H9 (cell line): ENCODE data around the gene PRDM5. TPM values are rescaled to one million over a fixed set of nuclear protein-coding genes. Genes with fewer than 3 reads are reported as not detected.

Source experiments
- DNase-seq: peaks from one replicate; pipeline ENCODE4 v3.0.0-alpha.2; 2017
- H2AFZ ChIP-seq: one replicate; pipeline ENCODE4 v1.6.1; 2013; ENCODE audit warnings: mild to moderate bottlenecking, low read length, control low read depth, moderate library complexity
- H2AK5ac ChIP-seq: 2 replicates; pipeline ENCODE4 v1.6.1; 2013; ENCODE audit warnings: low read length, control low read depth, mixed read lengths; ENCODE audit not compliant: insufficient read length
- H2BK120ac ChIP-seq: one replicate; pipeline ENCODE4 v1.6.1; 2013; ENCODE audit warnings: low read depth, mild to moderate bottlenecking, low read length, control low read depth, inconsistent platforms; ENCODE audit not compliant: poor library complexity, severe bottlenecking
- H2BK12ac ChIP-seq: 2 replicates; pipeline ENCODE4 v1.6.1; 2013; ENCODE audit warnings: low read length, control low read depth, mixed read lengths, low read depth; ENCODE audit not compliant: insufficient read length
- H2BK15ac ChIP-seq: 2 replicates; pipeline ENCODE4 v1.6.1; 2013; ENCODE audit warnings: low read depth, low read length, control low read depth
- H2BK20ac ChIP-seq: one replicate; pipeline ENCODE4 v1.6.1; 2013; ENCODE audit warnings: low read depth, mild to moderate bottlenecking, low read length, control low read depth, inconsistent platforms; ENCODE audit not compliant: poor library complexity, severe bottlenecking
- H2BK5ac ChIP-seq: 2 replicates; pipeline ENCODE4 v1.6.1; 2013; ENCODE audit warnings: low read length, control low read depth, mixed read lengths; ENCODE audit not compliant: insufficient read length
- H3K14ac ChIP-seq: 2 replicates; pipeline ENCODE4 v1.6.1; 2013; ENCODE audit warnings: low read length, control low read depth; ENCODE audit not compliant: insufficient read depth
- H3K18ac ChIP-seq: 2 replicates; pipeline ENCODE4 v1.6.1; 2013; ENCODE audit warnings: low read depth, mild to moderate bottlenecking, mixed read lengths, low read length, control low read depth; ENCODE audit not compliant: insufficient read length
- H3K23ac ChIP-seq: 2 replicates; pipeline ENCODE4 v1.6.1; 2013; ENCODE audit warnings: low read length, control low read depth, mixed read lengths, low read depth; ENCODE audit not compliant: insufficient read length
- H3K23me2 ChIP-seq: 2 replicates; pipeline ENCODE4 v1.6.1; 2013; ENCODE audit warnings: low read depth, mild to moderate bottlenecking, mixed read lengths, low read length, control low read depth; ENCODE audit not compliant: insufficient read length, poor library complexity, severe bottlenecking
- H3K27ac ChIP-seq: 2 replicates; pipeline ENCODE4 v1.5.1; 2013; ENCODE audit warnings: low read length, control low read depth, mixed read lengths, low read depth; ENCODE audit not compliant: insufficient read length
- H3K27me3 ChIP-seq: 2 replicates; pipeline ENCODE4 v1.6.1; 2013; ENCODE audit warnings: low read length, control low read depth, inconsistent platforms; ENCODE audit not compliant: insufficient read depth
- H3K4ac ChIP-seq: 2 replicates; pipeline ENCODE4 v1.6.1; 2013; ENCODE audit warnings: low read depth, mild to moderate bottlenecking, control low read depth, inconsistent platforms, low read length, moderate library complexity
- H3K4me1 ChIP-seq: 2 replicates; pipeline ENCODE4 v1.6.1; 2013; ENCODE audit warnings: low read length, control low read depth, inconsistent platforms; ENCODE audit not compliant: insufficient read depth
- H3K4me2 ChIP-seq: 2 replicates; pipeline ENCODE4 v1.6.1; 2013; ENCODE audit warnings: low read length, control low read depth, mixed read lengths; ENCODE audit not compliant: insufficient read length, insufficient read depth
- H3K56ac ChIP-seq: 2 replicates; pipeline ENCODE4 v1.6.1; 2013; ENCODE audit warnings: low read depth, mild to moderate bottlenecking, mixed read lengths, low read length, control low read depth; ENCODE audit not compliant: insufficient read length
- H3K79me1 ChIP-seq: 2 replicates; pipeline ENCODE4 v1.6.1; 2013; ENCODE audit warnings: low read depth, mild to moderate bottlenecking, moderate library complexity, low read length, control low read depth, inconsistent platforms; ENCODE audit not compliant: insufficient read depth, poor library complexity, severe bottlenecking
- H3K79me2 ChIP-seq: 2 replicates; pipeline ENCODE4 v1.6.1; 2013; ENCODE audit warnings: low read length, control low read depth, inconsistent platforms; ENCODE audit not compliant: insufficient read depth
- H3K9ac ChIP-seq: 2 replicates; pipeline ENCODE4 v1.6.1; 2013; ENCODE audit warnings: low read length, control low read depth, mixed read lengths; ENCODE audit not compliant: insufficient read length; ENCODE audit errors: extremely low read depth
- H3K9me3 ChIP-seq: one replicate; pipeline ENCODE4 v1.6.1; 2013; ENCODE audit warnings: low read depth, low read length, inconsistent platforms; ENCODE audit not compliant: control insufficient read depth
- H3T11ph ChIP-seq: one replicate; pipeline ENCODE4 v1.6.1; 2013; ENCODE audit warnings: mild to moderate bottlenecking, low read length, control low read depth, inconsistent platforms
- H4K20me1 ChIP-seq: one replicate; pipeline ENCODE4 v1.6.1; 2013; ENCODE audit not compliant: control insufficient read depth, insufficient read length, insufficient read depth
- H4K5ac ChIP-seq: 2 replicates; pipeline ENCODE4 v1.6.1; 2013; ENCODE audit warnings: low read depth, mild to moderate bottlenecking, mixed read lengths, low read length, control low read depth; ENCODE audit not compliant: insufficient read length
- H4K8ac ChIP-seq: replicated peaks from 2 replicates; pipeline ENCODE4 v1.6.1; 2013; ENCODE audit warnings: low read length, control low read depth, mixed read lengths, low read depth; ENCODE audit not compliant: insufficient read length
- H4K91ac ChIP-seq: 2 replicates; pipeline ENCODE4 v1.6.1; 2013; ENCODE audit warnings: low read depth, mild to moderate bottlenecking, moderate library complexity, mixed read lengths, low read length, control low read depth; ENCODE audit not compliant: insufficient read length
- H3K27ac Mint-ChIP-seq, 3 experiments: 2 replicates in 2 of 3; 3 replicates in 1 of 3; pipeline ENCODE4 v1.8.0; 2020 to 2021; ENCODE audit warnings: mixed read lengths in 3 of 3, mild to moderate bottlenecking in 1 of 3, moderate library complexity in 1 of 3
- H3K27me3 Mint-ChIP-seq: 2 replicates; pipeline ENCODE4 v1.8.0; 2021; ENCODE audit warnings: low read depth, mild to moderate bottlenecking, moderate library complexity, mixed read lengths
- H3K36me3 Mint-ChIP-seq, 3 experiments: 2 replicates in 2 of 3; 3 replicates in 1 of 3; pipeline ENCODE4 v1.8.0; 2020 to 2021; ENCODE audit warnings: low read depth in 3 of 3, mixed read lengths in 3 of 3; ENCODE audit not compliant: insufficient read depth in 1 of 3
- H3K4me1 Mint-ChIP-seq, 2 experiments: 2 replicates each; pipeline ENCODE4 v1.8.0; 2020; ENCODE audit warnings: mixed read lengths in 2 of 2
- H3K4me3 Mint-ChIP-seq, 2 experiments: 2 replicates in 1 of 2; 3 replicates in 1 of 2; pipeline ENCODE4 v1.8.0; 2020 to 2021; ENCODE audit warnings: mild to moderate bottlenecking in 2 of 2, mixed read lengths in 2 of 2, moderate library complexity in 1 of 2
- H3K9me3 Mint-ChIP-seq, 2 experiments: 2 replicates in 1 of 2; 3 replicates in 1 of 2; pipeline ENCODE4 v1.8.0; 2020; ENCODE audit warnings: mild to moderate bottlenecking in 2 of 2, mixed read lengths in 2 of 2, moderate library complexity in 1 of 2
- WGBS: extraction: QIAGEN DNeasy Blood & Tissue Kit; methylation state at CpG from one replicate; pipeline ENCODE4 v1.1.7; 2013; ENCODE audit warnings: missing lambda C conversion rate, low lambda C conversion rate, mixed read lengths; ENCODE audit not compliant: insufficient read length; ENCODE audit errors: extremely low coverage; 5-methylcytosine and 5-hydroxymethylcytosine counted together
- total RNA-seq: library from RNA; stranded (reverse); gene quantifications from 2 replicates; pipeline ENCODE4 v1.2.1, GENCODE V29; 2021
- TF ChIP-seq, protein P1 (sequence below): fragments of 200-600 bp; sonication (generic); conservative IDR thresholded peaks from 3 replicates; pipeline ENCODE4 v1.8.0; 2021; ENCODE audit warnings: antibody characterized with exemption, mild to moderate bottlenecking

The PRDM5 gene
- total RNA-seq, 1 experiment from 2014 or later, result 21.7 TPM

DNA sequence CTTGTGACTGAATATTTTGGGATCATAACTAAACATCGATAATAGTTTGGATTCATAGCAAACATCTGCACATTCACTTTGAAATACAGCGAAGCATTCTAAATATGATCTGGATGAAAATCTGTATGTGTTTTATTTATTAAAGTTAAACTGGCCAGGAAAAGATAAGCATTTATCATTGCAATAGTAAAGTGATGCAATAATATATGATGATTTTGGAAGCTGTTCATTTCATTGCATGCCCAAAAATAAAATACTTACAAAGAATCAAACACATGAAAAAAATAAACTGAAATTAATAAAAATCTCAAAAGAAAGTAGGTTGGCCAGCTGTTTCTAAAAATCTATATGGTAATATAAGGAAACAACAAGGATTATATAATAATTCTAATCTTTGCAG is 1.9 kb downstream of the PRDM5 start:
- H2AK5ac ChIP-seq, result no peak overlapping the region
- H3K79me2 ChIP-seq, result peaks cover 3% of the 10 kb centered on the region; the same call in 1 of the 2 replicates

More for the DNA sequence above, 1.9 kb downstream of the PRDM5 start:
- Histone ChIP-seq H3K4me1 (no peaks in the 10 kb centered on the region; the same call in 1 of the 2 replicates), H3K27ac (no peak overlapping the region), H2BK12ac (no peak overlapping the region), H3K4me2 (no peak overlapping the region), H4K5ac (no peak overlapping the region), H3K56ac (no peak overlapping the region), H3K79me1 (peaks cover 3% of the 10 kb centered on the region), H3K4ac (no peak overlapping the region), H4K8ac (no peak overlapping the region), H3K23ac (no peak overlapping the region), H2BK120ac (no peak overlapping the region), H3K14ac (no peak overlapping the region), H2BK15ac (no peak overlapping the region), H3K23me2 (peaks cover 8% of the 10 kb centered on the region), H2AFZ (no peak overlapping the region), H4K20me1 (no peaks in the 10 kb centered on the region), H3K9me3 (no peaks in the 10 kb centered on the region), H3T11ph (no peak overlapping the region), H4K91ac (no peak overlapping the region), H3K9ac (no peak overlapping the region), H2BK20ac (no peak overlapping the region), H2BK5ac (no peak overlapping the region), H3K27me3 (no peaks in the 10 kb centered on the region), H3K18ac (no peak overlapping the region)
- H3K9me3 Mint-ChIP-seq, result no peaks in the 10 kb centered on the region
- peak overlapping the region in 1 of 2 experiments; percentile 59; a peak in 2 of 5 replicates for H3K4me3 Mint-ChIP-seq
- no peak overlapping the region for H3K27ac Mint-ChIP-seq
- peaks cover 50 to 54% of the 10 kb centered on the region in 2 experiments for H3K4me1 Mint-ChIP-seq
- WGBS, result no CpG with 5 or more reads among the region's 2 CpGs
- DNase-seq, result no peak
- peaks cover 0 to 4% (median 0%) of the 10 kb centered on the region in 3 experiments; a peak in 3 of 7 replicates for H3K36me3 Mint-ChIP-seq
- TF ChIP-seq, protein P1, sequence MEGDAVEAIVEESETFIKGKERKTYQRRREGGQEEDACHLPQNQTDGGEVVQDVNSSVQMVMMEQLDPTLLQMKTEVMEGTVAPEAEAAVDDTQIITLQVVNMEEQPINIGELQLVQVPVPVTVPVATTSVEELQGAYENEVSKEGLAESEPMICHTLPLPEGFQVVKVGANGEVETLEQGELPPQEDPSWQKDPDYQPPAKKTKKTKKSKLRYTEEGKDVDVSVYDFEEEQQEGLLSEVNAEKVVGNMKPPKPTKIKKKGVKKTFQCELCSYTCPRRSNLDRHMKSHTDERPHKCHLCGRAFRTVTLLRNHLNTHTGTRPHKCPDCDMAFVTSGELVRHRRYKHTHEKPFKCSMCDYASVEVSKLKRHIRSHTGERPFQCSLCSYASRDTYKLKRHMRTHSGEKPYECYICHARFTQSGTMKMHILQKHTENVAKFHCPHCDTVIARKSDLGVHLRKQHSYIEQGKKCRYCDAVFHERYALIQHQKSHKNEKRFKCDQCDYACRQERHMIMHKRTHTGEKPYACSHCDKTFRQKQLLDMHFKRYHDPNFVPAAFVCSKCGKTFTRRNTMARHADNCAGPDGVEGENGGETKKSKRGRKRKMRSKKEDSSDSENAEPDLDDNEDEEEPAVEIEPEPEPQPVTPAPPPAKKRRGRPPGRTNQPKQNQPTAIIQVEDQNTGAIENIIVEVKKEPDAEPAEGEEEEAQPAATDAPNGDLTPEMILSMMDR, result no peak
- H3K27me3 Mint-ChIP-seq, result no peaks in the 10 kb centered on the region; the same call in 1 of the 2 replicates
